K562 (cell line): ENCODE data around the gene SLC16A10. TPM values are rescaled to one million over a fixed set of nuclear protein-coding genes. Genes with fewer than 3 reads are reported as not detected.

Source experiments
- ETS2 ChIP-seq: IDR thresholded peaks from 2 replicates; pipeline ENCODE4 v1.6.1; 2016; ENCODE audit warnings: borderline replicate concordance, missing genetic modification characterization, mild to moderate bottlenecking, moderate library complexity, missing compliant biosample characterization; ENCODE audit not compliant: poor library complexity, severe bottlenecking
- HDAC1 ChIP-seq, 2 experiments: fragments of 450-650 bp; IDR thresholded peaks; 2 replicates each; pipeline ENCODE4 v1.6.1; 2016 to 2017; ENCODE audit warnings: inconsistent platforms in 1 of 2, mild to moderate bottlenecking in 1 of 2, moderate library complexity in 1 of 2
- MCM3 ChIP-seq: fragments of 450-650 bp; IDR thresholded peaks from 2 replicates; pipeline ENCODE4 v1.6.1; 2016
- MTA1 ChIP-seq: fragments of 450-650 bp; IDR thresholded peaks from 2 replicates; pipeline ENCODE4 v1.6.1; 2017; ENCODE audit warnings: borderline replicate concordance
- PPARD ChIP-seq: fragments of 250-450 bp; sonication (Bioruptor Pico); IDR thresholded peaks from 2 replicates; pipeline ENCODE4 v1.8.0; 2022; ENCODE audit warnings: inconsistent platforms, mild to moderate bottlenecking, moderate library complexity
- SMAD2 ChIP-seq: fragments of 150-350 bp; IDR thresholded peaks from 2 replicates; pipeline ENCODE4 v1.6.1; 2014; ENCODE audit warnings: low read depth, mild to moderate bottlenecking, low read length
- ZNF436 ChIP-seq: fragments of 250-450, 450-650 bp; sonication (Bioruptor Pico); formaldehyde crosslinking; IDR thresholded peaks from 2 replicates; pipeline ENCODE4 v1.7.0; 2020; ENCODE audit warnings: mild to moderate bottlenecking
- polyA plus RNA-seq, 8 experiments: library from polyadenylated mRNA; depleted of rRNA in 4 of 8; stranded (reverse) in 5 of 8; unstranded in 3 of 8; fragments of >200 nt; fragmentation: Nextera tagmentation in 2 of 8; fragmentation: Illumina TruSeq in 1 of 8; extraction: Ambion mirVana in 2 of 8; extraction: Trizol in 1 of 8; gene quantifications; 2 replicates each; pipeline versions ENCODE4 v1.2.1 to v1.2.3, GENCODE V29; 2011 to 2014; ENCODE audit warnings: inconsistent platforms in 1 of 8, missing spikeins in 1 of 8
- total RNA-seq, 7 experiments: library from RNA; depleted of rRNA in 6 of 7; stranded (reverse); fragments of >200 nt in 6 of 7; fragmentation: Illumina TruSeq in 2 of 7; extraction: Trizol in 2 of 7; gene quantifications; 2 replicates each; pipeline versions ENCODE4 v1.2.1 to v1.2.3, GENCODE V29; 2011 to 2021; ENCODE audit warnings: low replicate concordance in 1 of 7
- TF ChIP-seq, protein P1 (sequence below): fragments of 250-450 bp; sonication (Bioruptor Pico); IDR thresholded peaks from 2 replicates; pipeline ENCODE4 v1.5.0; 2021; ENCODE audit warnings: mild to moderate bottlenecking, borderline replicate concordance
- TF ChIP-seq, protein P2 (sequence below): fragments of 250-450 bp; sonication (Bioruptor Pico); IDR thresholded peaks from 2 replicates; pipeline ENCODE4 v1.8.0; 2021; ENCODE audit warnings: borderline replicate concordance, mild to moderate bottlenecking, moderate library complexity; ENCODE audit not compliant: poor library complexity, severe bottlenecking
- TF ChIP-seq, protein P3 (sequence below), 3 experiments: fragments of 200-800 bp in 1 of 3; fragments of 250-450 bp in 1 of 3; fragments of 450-650 bp in 1 of 3; sonication (Bioruptor Pico) in 1 of 3; sonication (Bioruptor generic) in 1 of 3; formaldehyde crosslinking in 1 of 3; IDR thresholded peaks; 2 replicates each; pipeline versions ENCODE4 v1.6.1 to v1.8.0; 2016 to 2022; ENCODE audit warnings: mild to moderate bottlenecking in 2 of 3, missing genetic modification characterization in 2 of 3, missing compliant biosample characterization in 1 of 3, moderate library complexity in 1 of 3

SLC16A10 gene
- total and polyA plus RNA-seq, 9 of the 15 experiments (the other 6 are each of a cell fraction or from before 2014, with no cell fraction given): 0.02 to 0.54 (median 0.24) TPM; not detected in 4

- TF ChIP-seq, protein P1, sequence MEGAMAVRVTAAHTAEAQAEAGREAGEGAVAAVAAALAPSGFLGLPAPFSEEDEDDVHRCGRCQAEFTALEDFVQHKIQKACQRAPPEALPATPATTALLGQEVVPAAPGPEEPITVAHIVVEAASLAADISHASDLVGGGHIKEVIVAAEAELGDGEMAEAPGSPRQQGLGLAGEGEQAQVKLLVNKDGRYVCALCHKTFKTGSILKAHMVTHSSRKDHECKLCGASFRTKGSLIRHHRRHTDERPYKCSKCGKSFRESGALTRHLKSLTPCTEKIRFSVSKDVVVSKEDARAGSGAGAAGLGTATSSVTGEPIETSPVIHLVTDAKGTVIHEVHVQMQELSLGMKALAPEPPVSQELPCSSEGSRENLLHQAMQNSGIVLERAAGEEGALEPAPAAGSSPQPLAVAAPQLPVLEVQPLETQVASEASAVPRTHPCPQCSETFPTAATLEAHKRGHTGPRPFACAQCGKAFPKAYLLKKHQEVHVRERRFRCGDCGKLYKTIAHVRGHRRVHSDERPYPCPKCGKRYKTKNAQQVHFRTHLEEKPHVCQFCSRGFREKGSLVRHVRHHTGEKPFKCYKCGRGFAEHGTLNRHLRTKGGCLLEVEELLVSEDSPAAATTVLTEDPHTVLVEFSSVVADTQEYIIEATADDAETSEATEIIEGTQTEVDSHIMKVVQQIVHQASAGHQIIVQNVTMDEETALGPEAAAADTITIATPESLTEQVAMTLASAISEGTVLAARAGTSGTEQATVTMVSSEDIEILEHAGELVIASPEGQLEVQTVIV (CRISPR knock-in tag): no peak
- TF ChIP-seq MTA1 (no peak), MCM3 (no peak), SMAD2 (no peak), HDAC1 (IDR thresholded peaks at IDR 0.05) (no peak), PPARD (CRISPR knock-in tag) (no peak), ETS2 (tag) (no peak), ZNF436 (CRISPR knock-in tag) (no peak)
- TF ChIP-seq, protein P2, sequence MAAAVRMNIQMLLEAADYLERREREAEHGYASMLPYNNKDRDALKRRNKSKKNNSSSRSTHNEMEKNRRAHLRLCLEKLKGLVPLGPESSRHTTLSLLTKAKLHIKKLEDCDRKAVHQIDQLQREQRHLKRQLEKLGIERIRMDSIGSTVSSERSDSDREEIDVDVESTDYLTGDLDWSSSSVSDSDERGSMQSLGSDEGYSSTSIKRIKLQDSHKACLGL (CRISPR knock-in tag): no peak
- TF ChIP-seq, protein P3, sequence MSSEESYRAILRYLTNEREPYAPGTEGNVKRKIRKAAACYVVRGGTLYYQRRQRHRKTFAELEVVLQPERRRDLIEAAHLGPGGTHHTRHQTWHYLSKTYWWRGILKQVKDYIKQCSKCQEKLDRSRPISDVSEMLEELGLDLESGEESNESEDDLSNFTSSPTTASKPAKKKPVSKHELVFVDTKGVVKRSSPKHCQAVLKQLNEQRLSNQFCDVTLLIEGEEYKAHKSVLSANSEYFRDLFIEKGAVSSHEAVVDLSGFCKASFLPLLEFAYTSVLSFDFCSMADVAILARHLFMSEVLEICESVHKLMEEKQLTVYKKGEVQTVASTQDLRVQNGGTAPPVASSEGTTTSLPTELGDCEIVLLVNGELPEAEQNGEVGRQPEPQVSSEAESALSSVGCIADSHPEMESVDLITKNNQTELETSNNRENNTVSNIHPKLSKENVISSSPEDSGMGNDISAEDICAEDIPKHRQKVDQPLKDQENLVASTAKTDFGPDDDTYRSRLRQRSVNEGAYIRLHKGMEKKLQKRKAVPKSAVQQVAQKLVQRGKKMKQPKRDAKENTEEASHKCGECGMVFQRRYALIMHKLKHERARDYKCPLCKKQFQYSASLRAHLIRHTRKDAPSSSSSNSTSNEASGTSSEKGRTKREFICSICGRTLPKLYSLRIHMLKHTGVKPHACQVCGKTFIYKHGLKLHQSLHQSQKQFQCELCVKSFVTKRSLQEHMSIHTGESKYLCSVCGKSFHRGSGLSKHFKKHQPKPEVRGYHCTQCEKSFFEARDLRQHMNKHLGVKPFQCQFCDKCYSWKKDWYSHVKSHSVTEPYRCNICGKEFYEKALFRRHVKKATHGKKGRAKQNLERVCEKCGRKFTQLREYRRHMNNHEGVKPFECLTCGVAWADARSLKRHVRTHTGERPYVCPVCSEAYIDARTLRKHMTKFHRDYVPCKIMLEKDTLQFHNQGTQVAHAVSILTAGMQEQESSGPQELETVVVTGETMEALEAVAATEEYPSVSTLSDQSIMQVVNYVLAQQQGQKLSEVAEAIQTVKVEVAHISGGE (CRISPR knock-in tag; IDR thresholded peaks at IDR 0.05): no peak
- TF ChIP-seq, all 486 proteins: peak for 0
These were observed 89.8 kb downstream of the SLC16A10 start (continued) for GRCh38 chr6:111177131-111177530.
